ENCODE data around the gene LEMD3.

DNA sequence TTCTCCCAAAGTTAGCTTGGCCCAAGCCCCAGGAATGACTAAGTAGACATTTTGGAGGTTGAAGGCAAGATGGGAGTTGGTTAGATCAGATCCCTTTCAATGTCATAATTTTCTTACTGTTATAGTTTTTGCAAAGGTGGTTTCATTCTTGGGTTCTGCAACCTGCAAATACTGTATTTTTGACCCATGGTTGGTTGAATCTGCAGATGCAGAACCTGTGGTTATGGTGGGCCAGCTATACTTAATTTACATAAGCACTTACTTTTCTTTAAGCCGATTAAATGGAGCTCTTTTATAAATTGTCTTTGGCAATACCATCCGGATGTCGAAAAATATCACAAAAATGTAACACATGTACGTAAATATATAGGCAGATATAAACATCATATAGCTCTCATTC lies 25.6 kb downstream of the LEMD3 start:
- TF ChIP-seq, protein P1, sequence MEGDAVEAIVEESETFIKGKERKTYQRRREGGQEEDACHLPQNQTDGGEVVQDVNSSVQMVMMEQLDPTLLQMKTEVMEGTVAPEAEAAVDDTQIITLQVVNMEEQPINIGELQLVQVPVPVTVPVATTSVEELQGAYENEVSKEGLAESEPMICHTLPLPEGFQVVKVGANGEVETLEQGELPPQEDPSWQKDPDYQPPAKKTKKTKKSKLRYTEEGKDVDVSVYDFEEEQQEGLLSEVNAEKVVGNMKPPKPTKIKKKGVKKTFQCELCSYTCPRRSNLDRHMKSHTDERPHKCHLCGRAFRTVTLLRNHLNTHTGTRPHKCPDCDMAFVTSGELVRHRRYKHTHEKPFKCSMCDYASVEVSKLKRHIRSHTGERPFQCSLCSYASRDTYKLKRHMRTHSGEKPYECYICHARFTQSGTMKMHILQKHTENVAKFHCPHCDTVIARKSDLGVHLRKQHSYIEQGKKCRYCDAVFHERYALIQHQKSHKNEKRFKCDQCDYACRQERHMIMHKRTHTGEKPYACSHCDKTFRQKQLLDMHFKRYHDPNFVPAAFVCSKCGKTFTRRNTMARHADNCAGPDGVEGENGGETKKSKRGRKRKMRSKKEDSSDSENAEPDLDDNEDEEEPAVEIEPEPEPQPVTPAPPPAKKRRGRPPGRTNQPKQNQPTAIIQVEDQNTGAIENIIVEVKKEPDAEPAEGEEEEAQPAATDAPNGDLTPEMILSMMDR (optimal IDR thresholded peaks at IDR 0.05 in 1 of 3, IDR thresholded peaks at IDR 0.05 in 1 of 3, conservative IDR thresholded peaks at IDR 0.05 in 1 of 3; ENCODE audit: extremely low read depth in 1 of 3, insufficient read depth in 2 of 3, low read length in 3 of 3) = no peak
- TF ChIP-seq EZH2 (IDR thresholded peaks at IDR 0.05; ENCODE audit: low read length) = no peak
